GM10266 (cell line): Measurements from ENCODE around the gene ITPRIPL1.

ENCODE experiments used
- DNase-seq: peaks from one replicate; pipeline ENCODE4 v3.0.0; 2012; ENCODE audit errors: extremely low spot score
- CTCF ChIP-seq: IDR thresholded peaks from 2 replicates; pipeline ENCODE4 v1.5.1; 2012; ENCODE audit warnings: mild to moderate bottlenecking, low read depth; ENCODE audit not compliant: control insufficient read depth, insufficient read depth; ENCODE audit errors: missing control alignments

ITPRIPL1 gene

GRCh38 chr2:96304606-96305005 is 20.5 kb upstream of the ITPRIPL1 start:
- no peak for DNase-seq
- no peak for TF ChIP-seq CTCF

DNA sequence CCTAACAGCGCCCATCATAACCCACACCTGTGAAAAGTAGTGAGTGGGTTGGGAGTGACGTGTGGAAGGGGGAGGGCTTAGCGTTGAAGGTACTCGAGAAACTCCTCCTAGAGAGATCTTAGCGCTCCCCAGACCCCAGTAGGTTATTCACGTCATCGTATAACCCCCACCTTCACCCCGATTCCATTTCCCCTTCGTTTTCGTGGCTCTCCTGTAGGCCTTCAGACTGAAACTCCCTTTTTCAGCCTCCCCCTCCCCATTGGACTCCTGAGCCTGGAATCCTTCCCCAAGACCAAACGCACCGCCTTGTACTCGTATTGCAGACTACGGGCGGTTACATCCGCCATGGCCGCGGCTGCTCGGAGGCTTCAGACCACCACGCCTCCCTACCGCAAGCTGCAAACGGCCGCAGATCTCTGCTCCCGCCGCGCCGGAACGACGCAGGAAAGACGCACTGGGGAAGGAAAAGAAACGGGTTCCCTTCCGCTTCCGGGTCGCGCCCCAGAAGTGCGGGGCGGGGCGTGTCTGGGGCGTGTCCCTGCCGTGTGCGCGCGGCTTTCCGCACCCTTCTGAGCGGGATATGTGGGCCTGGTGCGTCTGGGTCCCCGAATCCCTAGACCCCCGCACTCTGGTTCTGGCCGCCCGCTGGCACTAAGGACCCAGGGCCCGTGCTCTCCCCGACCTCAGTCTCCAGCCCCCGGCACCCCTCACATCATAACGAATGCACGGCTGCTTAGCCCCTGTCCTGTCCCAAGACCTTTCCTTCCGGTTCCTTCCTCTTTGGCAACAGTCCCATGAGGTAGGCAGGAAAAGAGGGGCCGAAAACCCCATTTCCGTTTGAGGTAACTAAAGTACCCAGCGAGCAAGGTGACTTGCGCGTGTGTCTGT is 19.8 kb upstream of the ITPRIPL1 start, which contains the start of gene SNRNP200:
TSS of gene SNRNP200 (minus strand) at position 456 of the 888 bp plus-strand sequence. CDS start at position 347, 109 bp downstream.
- DNase-seq: peak; percentile 84
- TF ChIP-seq CTCF: no peak

- no peak for DNase-seq
- no peak for TF ChIP-seq CTCF
Observed at GRCh38 chr2:96305979-96306308, 19.2 kb upstream of the ITPRIPL1 start.

GRCh38 chr2:96306370-96306769 is 18.7 kb upstream of the ITPRIPL1 start:
- DNase-seq: no peak
- TF ChIP-seq CTCF: no peak

DNA sequence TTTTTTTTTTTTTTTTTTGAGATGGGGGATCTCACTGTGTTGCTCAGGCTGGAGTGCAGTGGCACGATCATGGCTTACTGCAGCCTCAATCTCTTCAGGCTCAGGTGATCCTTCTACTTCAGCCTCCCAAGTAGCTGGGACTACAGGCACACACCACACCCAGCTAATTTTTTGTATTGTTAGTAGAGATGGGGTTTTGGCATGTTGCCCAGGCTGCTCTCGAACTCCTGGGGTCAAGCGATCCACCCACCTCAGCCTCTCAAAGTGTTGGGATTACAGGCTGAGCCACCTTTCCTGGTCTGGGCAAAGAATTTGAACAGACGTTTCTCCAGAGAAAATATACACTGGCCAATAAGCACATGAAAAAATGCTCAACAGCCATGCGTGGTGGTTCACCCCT is 16.9 kb upstream of the ITPRIPL1 start:
- TF ChIP-seq CTCF: no peak
- DNase-seq: no peak

GRCh38 chr2:96315005-96315399 is 10.1 kb upstream of the ITPRIPL1 start:
- no peak for DNase-seq
- no peak for TF ChIP-seq CTCF

- peak; percentile 38 for DNase-seq
Observed at GRCh38 chr2:96315400-96316071, 9.6 kb upstream of the ITPRIPL1 start.

More at GRCh38 chr2:96315400-96316071, 9.6 kb upstream of the ITPRIPL1 start:
- TF ChIP-seq CTCF: no peak
